IPS DF 4.7 (cell line): ENCODE data around the gene GLRA1.

Source experiments
- DNase-seq: peaks from one replicate; pipeline ENCODE4 v3.0.0-alpha.2; 2013; ENCODE audit warnings: low spot score; ENCODE audit errors: extremely low read depth

Gene GLRA1

GRCh38 chr5:151924564-151925301, at the start of gene GLRA1:
TSS of gene GLRA1 (minus strand) at chr5:151924851. CDS start at chr5:151924549, 302 bp downstream.
- DNase-seq = no peak

- no peak for DNase-seq
Measured at GRCh38 chr5:151970885-151971284, 46.2 kb upstream of the GLRA1 start.

GRCh38 chr5:151967865-151968264, 43.2 kb upstream of the GLRA1 start:
- no peak for DNase-seq

- no peak for DNase-seq
Measured at GRCh38 chr5:151966046-151966445, 41.4 kb upstream of the GLRA1 start.

GRCh38 chr5:151964471-151964870, 39.8 kb upstream of the GLRA1 start:
- no peak for DNase-seq

GRCh38 chr5:151961557-151961956, 36.9 kb upstream of the GLRA1 start:
- no peak for DNase-seq

GRCh38 chr5:151958111-151958510, 33.5 kb upstream of the GLRA1 start:
- no peak for DNase-seq

GRCh38 chr5:151956725-151957124, 32.1 kb upstream of the GLRA1 start:
- DNase-seq = no peak

GRCh38 chr5:151954255-151954654, 29.6 kb upstream of the GLRA1 start:
- no peak for DNase-seq

GRCh38 chr5:151953833-151954232, 29.2 kb upstream of the GLRA1 start:
- no peak for DNase-seq

GRCh38 chr5:151952238-151952637, 27.6 kb upstream of the GLRA1 start:
- DNase-seq = no peak

GRCh38 chr5:151950706-151951105, 26.1 kb upstream of the GLRA1 start:
- DNase-seq = no peak

GRCh38 chr5:151949701-151950308, 25.2 kb upstream of the GLRA1 start:
- DNase-seq = no peak

GRCh38 chr5:151949113-151949512, 24.5 kb upstream of the GLRA1 start:
- no peak for DNase-seq

- DNase-seq = no peak
Measured at GRCh38 chr5:151947931-151948608, 23.4 kb upstream of the GLRA1 start.

- no peak for DNase-seq
Measured at GRCh38 chr5:151937851-151938250, 13.2 kb upstream of the GLRA1 start.

GRCh38 chr5:151935135-151935695, 10.6 kb upstream of the GLRA1 start:
- DNase-seq = no peak

- DNase-seq = no peak
Measured at GRCh38 chr5:151931260-151931659, 6.6 kb upstream of the GLRA1 start.

- DNase-seq = no peak
Measured at GRCh38 chr5:151926188-151926587, 1.5 kb upstream of the GLRA1 start.

GRCh38 chr5:151925340-151925739, 689 bp upstream of the GLRA1 start:
- DNase-seq = no peak

GRCh38 chr5:151923866-151924476, 680 bp downstream of the GLRA1 start:
- peak; percentile 30 for DNase-seq

GRCh38 chr5:151921916-151922315, 2.7 kb downstream of the GLRA1 start:
- DNase-seq = no peak
